H1 (cell line): ENCODE results near the gene RPTOR. TPM values are rescaled to one million over a fixed set of nuclear protein-coding genes. Genes with fewer than 3 reads are reported as not detected.

Source experiments
- CTCF ChIA-PET: fragments of 300-600 bp; sonication (Branson Sonifier 250); formaldehyde crosslinking; loops from one replicate; lab custom pipeline; 2021; ENCODE audit not compliant: partially characterized antibody; lab: Charles Lee
- POLR2A ChIA-PET: fragments of 300-600 bp; sonication (Branson Sonifier 250); formaldehyde crosslinking; loops from one replicate; lab custom pipeline; 2021; ENCODE audit warnings: inconsistent platforms; ENCODE audit not compliant: partially characterized antibody; lab: Charles Lee
- DNase-seq, 2 experiments: peaks; one replicate each; pipeline versions ENCODE4 v3.0.0 to v3.0.0-alpha.2; 2010 to 2022; ENCODE audit warnings: low spot score in 2 of 2, low read depth in 1 of 2, mixed read lengths in 1 of 2
- FAIRE-seq: peaks from 2 replicates; lab custom pipeline; 2011; peaks lifted over from hg19 to GRCh38; lab: Jason Lieb, UNC
- H2AFZ ChIP-seq: 2 replicates; pipeline ENCODE4 v1.8.1; 2012; ENCODE audit warnings: low read length, inconsistent platforms
- H2AK5ac ChIP-seq: 2 replicates; pipeline ENCODE4 v1.6.1; 2013; ENCODE audit warnings: low read depth, low read length
- H2BK120ac ChIP-seq: replicated peaks from 2 replicates; pipeline ENCODE3; 2013; ENCODE audit warnings: low read depth, low read length, inconsistent platforms
- H2BK12ac ChIP-seq: 2 replicates; pipeline ENCODE4 v1.6.1; 2013; ENCODE audit warnings: low read depth, low read length
- H2BK15ac ChIP-seq: 2 replicates; pipeline ENCODE4 v1.6.1; 2013; ENCODE audit warnings: low read length
- H2BK20ac ChIP-seq: 2 replicates; pipeline ENCODE4 v1.6.1; 2013; ENCODE audit warnings: low read length
- H2BK5ac ChIP-seq: 2 replicates; pipeline ENCODE4 v1.6.1; 2013; ENCODE audit warnings: low read depth, low read length
- H3K14ac ChIP-seq: 2 replicates; pipeline ENCODE4 v1.6.1; 2013; ENCODE audit warnings: inconsistent platforms; ENCODE audit not compliant: insufficient read length
- H3K18ac ChIP-seq: 2 replicates; pipeline ENCODE4 v1.6.1; 2013; ENCODE audit warnings: low read length; ENCODE audit errors: extremely low read depth
- H3K23ac ChIP-seq: 2 replicates; pipeline ENCODE4 v1.6.1; 2013; ENCODE audit warnings: inconsistent platforms; ENCODE audit not compliant: insufficient read length
- H3K23me2 ChIP-seq: 2 replicates; pipeline ENCODE4 v1.6.1; 2013; ENCODE audit warnings: low read depth, low read length
- H3K27ac ChIP-seq: 2 replicates; pipeline ENCODE4 v1.6.1; 2011; ENCODE audit warnings: low read depth, low read length, inconsistent platforms
- H3K27me3 ChIP-seq, 4 experiments: replicated peaks in 1 of 4; 1 replicate in 1 of 4; 2 replicates in 3 of 4; pipeline versions ENCODE4 v1.6.1 to v1.8.1; 2011 to 2013; ENCODE audit warnings: low read length in 3 of 4, mild to moderate bottlenecking in 3 of 4, inconsistent platforms in 2 of 4, mixed read lengths in 2 of 4, moderate library complexity in 1 of 4; ENCODE audit not compliant: control insufficient read depth in 3 of 4, insufficient read depth in 3 of 4; ENCODE audit errors: extremely low read depth in 1 of 4
- H3K36me3 ChIP-seq, 4 experiments: 2 replicates each; pipeline versions ENCODE4 v1.6.1 to v1.8.1; 2011 to 2013; ENCODE audit warnings: mild to moderate bottlenecking in 4 of 4, low read length in 3 of 4, moderate library complexity in 2 of 4, control low read depth in 1 of 4, inconsistent platforms in 1 of 4; ENCODE audit not compliant: insufficient read depth in 4 of 4, control insufficient read depth in 2 of 4
- H3K4ac ChIP-seq: replicated peaks from 2 replicates; pipeline ENCODE3; 2013; ENCODE audit warnings: low read length, low read depth, mixed read lengths, inconsistent platforms; ENCODE audit not compliant: insufficient read length
- H3K4me1 ChIP-seq, 4 experiments: replicated peaks in 1 of 4; 1 replicate in 1 of 4; 2 replicates in 3 of 4; pipeline versions ENCODE4 v1.6.1 to v1.8.1; 2011 to 2013; ENCODE audit warnings: low read length in 3 of 4, inconsistent platforms in 2 of 4, mixed read lengths in 1 of 4; ENCODE audit not compliant: insufficient read depth in 4 of 4, control insufficient read depth in 3 of 4
- H3K4me2 ChIP-seq, 2 experiments: 2 replicates each; pipeline versions ENCODE4 v1.6.1 to v1.8.1; 2011 to 2013; ENCODE audit warnings: low read depth in 2 of 2, low read length in 2 of 2, control low read depth in 1 of 2, inconsistent platforms in 1 of 2, mild to moderate bottlenecking in 1 of 2; ENCODE audit not compliant: insufficient read depth in 1 of 2
- H3K4me3 ChIP-seq, 4 experiments: fragments of 200-600, 300-600 bp in 1 of 4; sonication (generic), shearing (Covaris generic), sonication (Bioruptor Twin) in 1 of 4; 2 replicates each; pipeline versions ENCODE4 v1.5.1 to v1.8.1; 2011 to 2016; ENCODE audit warnings: low read length in 4 of 4, low read depth in 3 of 4, control low read depth in 2 of 4, inconsistent platforms in 2 of 4, mild to moderate bottlenecking in 2 of 4, mixed read lengths in 1 of 4, moderate library complexity in 1 of 4; ENCODE audit not compliant: insufficient read depth in 2 of 4; ENCODE audit errors: extremely low read depth in 1 of 4
- H3K56ac ChIP-seq: replicated peaks from 2 replicates; pipeline ENCODE3; 2013; ENCODE audit warnings: low read depth, mild to moderate bottlenecking, mixed read lengths, low read length, inconsistent platforms; ENCODE audit not compliant: insufficient read length
- H3K79me1 ChIP-seq: 2 replicates; pipeline ENCODE4 v1.6.1; 2013; ENCODE audit warnings: low read depth, low read length, control low read depth
- H3K79me2 ChIP-seq, 2 experiments: 2 replicates each; pipeline versions ENCODE4 v1.6.1 to v1.8.1; 2012 to 2013; ENCODE audit warnings: low read length in 2 of 2, mild to moderate bottlenecking in 2 of 2, inconsistent platforms in 1 of 2; ENCODE audit not compliant: insufficient read depth in 2 of 2, control insufficient read depth in 1 of 2
- H3K9ac ChIP-seq, 4 experiments: replicated peaks in 1 of 4; 1 replicate in 1 of 4; 2 replicates in 3 of 4; pipeline versions ENCODE4 v1.6.1 to v1.8.1; 2011 to 2013; ENCODE audit warnings: low read depth in 3 of 4, low read length in 3 of 4, control low read depth in 2 of 4, mild to moderate bottlenecking in 2 of 4, moderate library complexity in 2 of 4, inconsistent platforms in 1 of 4; ENCODE audit errors: extremely low read depth in 1 of 4
- H3K9me3 ChIP-seq, 2 experiments: 2 replicates each; pipeline versions ENCODE4 v1.6.1 to v1.8.1; 2012 to 2013; ENCODE audit warnings: mild to moderate bottlenecking in 2 of 2, moderate library complexity in 2 of 2, control low read depth in 1 of 2, inconsistent platforms in 1 of 2, low read depth in 1 of 2, low read length in 1 of 2, mixed read lengths in 1 of 2; ENCODE audit not compliant: insufficient read depth in 2 of 2
- H4K20me1 ChIP-seq, 2 experiments: replicated peaks in 1 of 2; 2 replicates each; pipeline versions ENCODE3 to v1.8.1; 2011 to 2013; ENCODE audit warnings: inconsistent platforms in 2 of 2, low read length in 2 of 2, mild to moderate bottlenecking in 1 of 2; ENCODE audit not compliant: insufficient read depth in 2 of 2, control insufficient read depth in 1 of 2
- H4K5ac ChIP-seq: 2 replicates; pipeline ENCODE4 v1.6.1; 2013; ENCODE audit warnings: low read length, low read depth, mixed read lengths, inconsistent platforms; ENCODE audit not compliant: insufficient read length
- H4K8ac ChIP-seq: 2 replicates; pipeline ENCODE4 v1.8.0; 2013; ENCODE audit warnings: mild to moderate bottlenecking, moderate library complexity, low read length, inconsistent platforms; ENCODE audit not compliant: insufficient read depth; ENCODE audit errors: extremely low read depth
- H4K91ac ChIP-seq: replicated peaks from 2 replicates; pipeline ENCODE3; 2013; ENCODE audit warnings: low read length, mixed read lengths, inconsistent platforms; ENCODE audit not compliant: insufficient read length
- ASH2L ChIP-seq: fragments of 200-600, 300-600 bp; sonication (generic); IDR thresholded peaks from one replicate; pipeline ENCODE4 v1.7.1; 2017; ENCODE audit warnings: low read length
- BRCA1 ChIP-seq: IDR thresholded peaks from 2 replicates; pipeline ENCODE4 v1.6.1; 2012; ENCODE audit warnings: low read depth, low read length, improper control_type of control experiment
- CEBPB ChIP-seq: IDR thresholded peaks from 2 replicates; pipeline ENCODE4 v1.6.1; 2012; ENCODE audit warnings: low read depth, low read length
- CHD1 ChIP-seq: IDR thresholded peaks from 2 replicates; pipeline ENCODE4 v1.6.1; 2012; ENCODE audit warnings: low read depth, low read length, improper control_type of control experiment
- EP300 ChIP-seq, 2 experiments: IDR thresholded peaks; 1 replicate in 1 of 2; 2 replicates in 1 of 2; pipeline ENCODE4 v1.6.1; 2011 to 2012; ENCODE audit warnings: low read depth in 2 of 2, low read length in 2 of 2, mild to moderate bottlenecking in 2 of 2, borderline replicate concordance in 1 of 2, inconsistent platforms in 1 of 2, moderate library complexity in 1 of 2
- FOSL1 ChIP-seq: IDR thresholded peaks from 2 replicates; pipeline ENCODE4 v1.6.1; 2011; ENCODE audit warnings: mild to moderate bottlenecking, low read depth, low read length, moderate library complexity; ENCODE audit not compliant: insufficient read depth
- GABPA ChIP-seq: IDR thresholded peaks from 2 replicates; pipeline ENCODE4 v1.6.1; 2011; ENCODE audit warnings: mild to moderate bottlenecking, low read length, moderate library complexity, borderline replicate concordance; ENCODE audit not compliant: insufficient read depth
- JUND ChIP-seq: IDR thresholded peaks from 2 replicates; pipeline ENCODE4 v1.6.1; 2011; ENCODE audit warnings: mild to moderate bottlenecking, improper control_type of control experiment, low read length
- PHF8 ChIP-seq: fragments of 200-600 bp; sonication (generic); conservative IDR thresholded peaks from 2 replicates; pipeline ENCODE4 v1.7.1; 2012; ENCODE audit warnings: low read depth, mild to moderate bottlenecking, inconsistent platforms, low read length, moderate library complexity
- RBBP5 ChIP-seq: IDR thresholded peaks from 2 replicates; pipeline ENCODE4 v1.7.1; 2012; ENCODE audit warnings: low read depth, mild to moderate bottlenecking, inconsistent platforms, low read length, moderate library complexity, borderline replicate concordance
- RNF2 ChIP-seq: fragments of 200-900, 300-1000 bp; sonication (generic); IDR thresholded peaks from 2 replicates; pipeline ENCODE4 v1.7.1; 2016; ENCODE audit warnings: borderline replicate concordance, low read depth, mild to moderate bottlenecking, antibody characterized with exemption, low read length; ENCODE audit not compliant: poor library complexity, severe bottlenecking; ENCODE audit errors: missing control alignments
- TBP ChIP-seq: IDR thresholded peaks from 2 replicates; pipeline ENCODE4 v1.6.1; 2011; ENCODE audit warnings: low read depth, low read length, improper control_type of control experiment
- ZNF274 ChIP-seq: IDR thresholded peaks from 2 replicates; pipeline ENCODE4 v1.7.0; 2012; ENCODE audit warnings: low read length, borderline replicate concordance; ENCODE audit errors: extremely low read depth
- WGBS, 2 experiments: shearing (Covaris generic) in 1 of 2; methylation state at CpG; one replicate each; pipeline versions ENCODE4 v1.1.6 to v1.1.7; 2013 to 2015; ENCODE audit warnings: low lambda C conversion rate in 2 of 2, mixed read lengths in 2 of 2, inconsistent platforms in 1 of 2, low coverage in 1 of 2, missing lambda C conversion rate in 1 of 2; ENCODE audit not compliant: insufficient replicate concordance in 2 of 2, insufficient coverage in 1 of 2, insufficient read length in 1 of 2; ENCODE audit errors: extremely low coverage in 1 of 2, missing lambda C conversion rate in 1 of 2; 5-methylcytosine and 5-hydroxymethylcytosine counted together
- polyA plus RNA-seq, 7 experiments: library from polyadenylated mRNA; depleted of rRNA in 3 of 7; stranded (reverse) in 5 of 7; unstranded in 2 of 7; fragments of >200 nt in 5 of 7; fragments of 200-250 nt in 2 of 7; gene quantifications; 1 replicate in 5 of 7; 2 replicates in 1 of 7; 4 replicates in 1 of 7; pipeline versions ENCODE4 v1.2.1 to v1.2.3, GENCODE V29; 2011 to 2013; ENCODE audit warnings: missing spikeins in 2 of 7, mixed read lengths in 2 of 7
- total RNA-seq: library from RNA; stranded (reverse); fragmentation: NEBNext Ultra II Directional; extraction: Animal tissue kit (Norgen Biotek cat#: 25700); gene quantifications from 2 replicates; pipeline ENCODE4 v1.2.1, GENCODE V29; 2021
- TF ChIP-seq, protein P1 (sequence below): IDR thresholded peaks from 2 replicates; pipeline ENCODE4 v1.6.1; 2012; ENCODE audit warnings: inconsistent platforms

The RPTOR gene
- total and polyA plus RNA-seq, 2 of the 8 experiments (the other 6 are each of a cell fraction or from before 2014, with no cell fraction given): 6.9 to 28.7 TPM

DNA sequence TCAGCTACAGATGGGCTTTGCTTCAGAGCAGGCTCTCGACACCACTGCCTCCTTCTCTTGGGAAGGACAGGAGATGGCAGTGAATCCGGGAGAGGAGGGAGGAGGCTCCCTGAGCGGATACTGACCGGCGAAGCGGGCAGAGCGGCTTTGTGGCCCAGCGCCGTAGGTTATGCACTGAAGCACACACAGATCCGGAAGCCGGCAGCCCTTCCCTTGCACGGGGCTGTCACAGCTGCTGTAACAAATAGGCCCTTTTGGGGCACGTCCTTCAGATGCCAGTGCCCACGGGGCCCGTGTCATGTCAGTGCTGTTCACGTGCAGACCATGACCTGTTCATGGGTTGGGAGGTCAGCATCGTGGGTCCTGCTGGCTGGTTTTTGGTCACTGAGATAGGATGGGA lies 302.3 kb downstream of the RPTOR start:
- POLR2A ChIA-PET: interaction anchor here (1.2 kb wide), 1 partner anchor 13 kb away, joined by 3 read pairs; no protein-coding TSS in a partner anchor
- CTCF ChIA-PET: interaction anchor here (1.0 to 1.3 kb wide), 4 partner anchors 18 to 91 kb away, joined by 3 read pairs; no protein-coding TSS in a partner anchor
- no peak overlapping the region for H3K23ac ChIP-seq
- TF ChIP-seq JUND: no peak
- no peak for TF ChIP-seq RBBP5
- no peak for TF ChIP-seq ZNF274
- TF ChIP-seq EP300 (IDR thresholded peaks at IDR 0.05; ENCODE audit: borderline replicate concordance in 1 of 2, low read depth in 2 of 2, low read length in 2 of 2): no peak
- no peak for TF ChIP-seq GABPA
- no peak for TF ChIP-seq TBP
- TF ChIP-seq CEBPB: no peak
- TF ChIP-seq, protein P1, sequence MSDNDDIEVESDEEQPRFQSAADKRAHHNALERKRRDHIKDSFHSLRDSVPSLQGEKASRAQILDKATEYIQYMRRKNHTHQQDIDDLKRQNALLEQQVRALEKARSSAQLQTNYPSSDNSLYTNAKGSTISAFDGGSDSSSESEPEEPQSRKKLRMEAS: no peak
- no peak for TF ChIP-seq FOSL1
- TF ChIP-seq CHD1: no peak
- TF ChIP-seq RNF2: no peak
- no peak for TF ChIP-seq PHF8
- no peak for TF ChIP-seq ASH2L
- TF ChIP-seq BRCA1: no peak

More for the DNA sequence above, 302.3 kb downstream of the RPTOR start:
- Histone ChIP-seq H4K20me1 (no peaks in the 10 kb centered on the region), H3K36me3 (no peaks in the 10 kb centered on the region), H2BK5ac (no peak overlapping the region), H2BK15ac (no peak overlapping the region), H3K4me2 (no peak overlapping the region), H3K79me2 (no peaks in the 10 kb centered on the region), H2BK20ac (no peak overlapping the region), H3K56ac (no peak overlapping the region), H4K5ac (no peak overlapping the region), H3K27me3 (no peaks in the 10 kb centered on the region), H2AFZ (no peak overlapping the region), H3K79me1 (no peaks in the 10 kb centered on the region), H4K8ac (no peak overlapping the region), H3K14ac (no peak overlapping the region), H3K27ac (no peak overlapping the region), H3K9me3 (no peaks in the 10 kb centered on the region), H3K4ac (no peak overlapping the region), H2AK5ac (no peak overlapping the region), H4K91ac (no peak overlapping the region), H3K9ac (no peak overlapping the region), H3K18ac (no peak overlapping the region), H2BK12ac (no peak overlapping the region), H3K23me2 (no peaks in the 10 kb centered on the region; the same call in 1 of the 2 replicates), H2BK120ac (no peak overlapping the region), H3K4me1 (peaks cover 0 to 10% (median 5%) of the 10 kb centered on the region in 4 experiments; a peak in 6 of 7 replicates), H3K4me3 (no peak overlapping the region)
- FAIRE-seq (no peak), DNase-seq (no peak)
- 93% methylated on average over 15 of the region's 17 CpGs; no CpG with 5 or more reads in 1 of the 2 experiments for WGBS, 2 experiments
